GM10248 (cell line): ENCODE results near the gene HLX.
A peak's percentile ranks its signal among the peaks of the same experiment; 100 is the strongest.

ENCODE experiments used
- CTCF ChIA-PET: fragments of 300-600 bp; sonication (Branson Sonifier 250); formaldehyde crosslinking; extraction: SDS; loops from one replicate; lab custom pipeline; 2021; ENCODE audit warnings: antibody characterized with exemption; lab: Yijun Ruan, JAX
- POLR2A ChIA-PET: fragments of 350-650 bp; sonication (Branson Sonifier 250); formaldehyde crosslinking; extraction: SDS; loops from one replicate; lab custom pipeline; 2020; ENCODE audit warnings: antibody characterized with exemption; lab: Yijun Ruan, JAX
- DNase-seq: peaks from one replicate; pipeline ENCODE4 v3.0.0; 2012; ENCODE audit errors: extremely low spot score
- TF ChIP-seq, protein P1 (sequence below): IDR thresholded peaks from 2 replicates; pipeline ENCODE4 v1.5.1; 2012; ENCODE audit warnings: mild to moderate bottlenecking, low read depth; ENCODE audit errors: extremely low read depth, missing control alignments, control extremely low read depth

Gene HLX, protein sequence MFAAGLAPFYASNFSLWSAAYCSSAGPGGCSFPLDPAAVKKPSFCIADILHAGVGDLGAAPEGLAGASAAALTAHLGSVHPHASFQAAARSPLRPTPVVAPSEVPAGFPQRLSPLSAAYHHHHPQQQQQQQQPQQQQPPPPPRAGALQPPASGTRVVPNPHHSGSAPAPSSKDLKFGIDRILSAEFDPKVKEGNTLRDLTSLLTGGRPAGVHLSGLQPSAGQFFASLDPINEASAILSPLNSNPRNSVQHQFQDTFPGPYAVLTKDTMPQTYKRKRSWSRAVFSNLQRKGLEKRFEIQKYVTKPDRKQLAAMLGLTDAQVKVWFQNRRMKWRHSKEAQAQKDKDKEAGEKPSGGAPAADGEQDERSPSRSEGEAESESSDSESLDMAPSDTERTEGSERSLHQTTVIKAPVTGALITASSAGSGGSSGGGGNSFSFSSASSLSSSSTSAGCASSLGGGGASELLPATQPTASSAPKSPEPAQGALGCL

DNA sequence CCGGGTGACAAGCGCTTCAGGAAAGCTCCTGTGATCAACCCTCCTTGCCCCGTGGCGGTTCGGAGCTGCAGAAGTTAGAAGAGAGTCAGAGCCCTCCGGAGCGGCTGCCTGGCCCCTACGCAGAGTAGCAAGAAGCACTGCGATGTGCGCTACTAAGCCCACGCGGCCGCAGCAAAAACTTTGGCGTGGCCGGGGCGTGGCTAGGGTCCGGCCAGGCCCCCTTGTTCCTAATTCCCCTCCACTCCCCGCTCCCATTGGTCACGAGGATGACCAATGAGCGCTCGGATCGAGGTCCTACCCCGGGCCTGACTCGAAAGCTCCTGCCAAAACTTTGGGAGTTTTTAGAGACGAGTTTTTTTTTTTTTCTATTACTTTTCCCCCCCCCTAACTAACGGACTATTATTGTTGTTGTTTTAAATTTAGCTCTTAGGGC lies at the start of gene HLX:
Gene HLX (plus strand): TSS at position 368 of the 433 bp plus-strand sequence. CDS start 415 bp downstream, outside the sequence.
- POLR2A ChIA-PET, result no interaction called here
- CTCF ChIA-PET, result interaction anchor here (1.1 to 8.4 kb wide), 2 partner anchors 309 to 324 kb away, joined by 3 to 78 read pairs; no protein-coding TSS in a partner anchor
- peak; percentile 80 for DNase-seq
- TF ChIP-seq, protein P1, sequence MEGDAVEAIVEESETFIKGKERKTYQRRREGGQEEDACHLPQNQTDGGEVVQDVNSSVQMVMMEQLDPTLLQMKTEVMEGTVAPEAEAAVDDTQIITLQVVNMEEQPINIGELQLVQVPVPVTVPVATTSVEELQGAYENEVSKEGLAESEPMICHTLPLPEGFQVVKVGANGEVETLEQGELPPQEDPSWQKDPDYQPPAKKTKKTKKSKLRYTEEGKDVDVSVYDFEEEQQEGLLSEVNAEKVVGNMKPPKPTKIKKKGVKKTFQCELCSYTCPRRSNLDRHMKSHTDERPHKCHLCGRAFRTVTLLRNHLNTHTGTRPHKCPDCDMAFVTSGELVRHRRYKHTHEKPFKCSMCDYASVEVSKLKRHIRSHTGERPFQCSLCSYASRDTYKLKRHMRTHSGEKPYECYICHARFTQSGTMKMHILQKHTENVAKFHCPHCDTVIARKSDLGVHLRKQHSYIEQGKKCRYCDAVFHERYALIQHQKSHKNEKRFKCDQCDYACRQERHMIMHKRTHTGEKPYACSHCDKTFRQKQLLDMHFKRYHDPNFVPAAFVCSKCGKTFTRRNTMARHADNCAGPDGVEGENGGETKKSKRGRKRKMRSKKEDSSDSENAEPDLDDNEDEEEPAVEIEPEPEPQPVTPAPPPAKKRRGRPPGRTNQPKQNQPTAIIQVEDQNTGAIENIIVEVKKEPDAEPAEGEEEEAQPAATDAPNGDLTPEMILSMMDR, result no peak

DNA sequence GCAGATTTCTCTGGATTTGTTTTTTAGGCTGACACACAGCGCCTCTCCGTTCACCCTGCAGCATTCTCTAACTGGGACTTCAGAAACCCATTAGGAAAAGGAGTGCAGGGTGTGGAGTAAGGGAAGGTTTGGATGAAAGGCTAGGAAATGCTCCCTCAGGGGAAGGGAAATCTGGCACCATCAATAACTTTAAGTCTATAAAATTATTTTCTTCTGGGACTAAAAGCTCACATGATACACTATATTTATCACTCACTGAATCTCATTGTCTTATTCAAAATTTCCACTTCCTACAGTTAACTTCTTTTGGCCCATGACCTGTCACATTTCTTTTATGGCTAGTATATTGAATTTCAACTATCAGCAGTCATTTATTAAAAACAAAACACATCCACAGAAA lies 45.8 kb upstream of the HLX start:
- POLR2A ChIA-PET, result no interaction called here
- DNase-seq, result no peak
- CTCF ChIA-PET, result no interaction called here
- TF ChIP-seq, protein P1, result no peak

DNA sequence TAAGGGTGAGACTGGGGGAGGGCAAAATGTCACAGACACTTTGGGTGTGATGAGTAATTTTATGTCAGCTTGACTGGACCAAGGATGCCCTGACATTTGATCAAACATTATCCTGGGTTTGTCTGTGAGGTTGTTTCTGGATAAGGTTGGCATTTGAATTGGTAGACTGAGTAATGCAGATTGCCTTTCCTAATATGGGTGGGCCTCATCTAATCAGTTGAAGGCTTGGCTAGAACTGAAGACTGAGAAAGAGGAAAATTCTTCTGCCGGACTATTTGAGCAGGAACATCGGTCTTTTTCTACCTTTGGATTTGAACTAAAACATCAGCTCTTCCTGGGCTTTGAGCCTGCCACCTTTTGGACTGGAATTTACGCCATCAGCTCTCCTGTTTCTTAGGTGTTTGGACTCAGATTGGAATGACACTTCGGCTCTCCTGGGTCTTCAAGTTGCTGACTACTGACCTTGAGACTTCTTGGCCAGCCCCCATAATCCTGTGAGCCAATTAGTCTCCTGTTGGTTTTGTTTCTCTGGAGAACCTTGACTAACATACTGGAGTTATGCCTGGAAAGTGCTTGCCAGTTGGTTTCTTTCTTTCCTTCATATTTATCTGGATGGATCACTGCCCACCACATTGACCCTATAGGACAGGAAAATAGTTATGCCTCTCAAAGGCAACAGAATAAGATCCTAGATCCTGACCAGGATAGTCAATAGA lies 44.9 kb upstream of the HLX start:
- DNase-seq, result no peak
- ChIA-PET CTCF (no interaction called here), POLR2A (no interaction called here)
- TF ChIP-seq, protein P1, result no peak

DNA sequence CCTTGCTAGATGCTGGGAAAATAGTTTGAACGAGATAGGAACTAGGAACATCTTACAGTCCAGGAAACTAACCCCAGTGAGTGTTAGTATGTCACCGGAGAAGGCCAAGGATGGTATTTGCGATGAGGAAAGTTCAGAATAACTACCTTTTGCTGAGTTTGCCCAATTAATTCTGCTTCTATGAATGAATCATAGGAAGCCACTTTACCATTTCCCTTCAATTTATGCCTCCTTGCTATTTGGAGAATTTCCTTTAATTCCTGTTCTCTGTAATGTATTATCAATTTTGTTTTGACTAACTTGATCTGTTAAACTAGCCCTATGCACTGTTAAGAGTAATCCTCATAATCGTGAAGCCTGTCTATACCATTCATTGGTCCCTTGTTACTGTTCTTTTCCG lies 40.7 kb upstream of the HLX start:
- DNase-seq, result no peak
- POLR2A ChIA-PET, result no interaction called here
- CTCF ChIA-PET, result no interaction called here
- TF ChIP-seq, protein P1, result no peak

DNA sequence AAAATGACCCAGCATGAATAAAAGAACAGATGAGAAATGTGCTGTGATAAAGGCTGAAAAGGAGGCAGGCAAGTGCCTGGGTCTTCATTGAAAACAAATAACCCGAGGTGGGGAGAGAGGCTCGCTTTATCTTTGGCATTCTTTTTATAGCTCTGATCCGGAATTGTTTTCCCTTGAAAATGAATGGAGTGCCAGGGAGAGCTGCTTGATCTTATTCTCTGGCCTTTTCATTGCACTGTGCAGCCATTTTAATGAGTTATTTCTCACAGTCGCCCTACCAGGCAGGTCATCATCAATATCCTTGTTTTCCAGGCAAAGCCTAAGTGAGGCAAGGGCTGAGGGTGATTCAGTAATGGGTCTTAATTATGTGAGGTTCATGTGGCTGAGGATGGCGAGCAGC lies 39.8 kb upstream of the HLX start:
- TF ChIP-seq, protein P1, result no peak
- CTCF ChIA-PET, result no interaction called here
- POLR2A ChIA-PET, result no interaction called here
- DNase-seq, result no peak

DNA sequence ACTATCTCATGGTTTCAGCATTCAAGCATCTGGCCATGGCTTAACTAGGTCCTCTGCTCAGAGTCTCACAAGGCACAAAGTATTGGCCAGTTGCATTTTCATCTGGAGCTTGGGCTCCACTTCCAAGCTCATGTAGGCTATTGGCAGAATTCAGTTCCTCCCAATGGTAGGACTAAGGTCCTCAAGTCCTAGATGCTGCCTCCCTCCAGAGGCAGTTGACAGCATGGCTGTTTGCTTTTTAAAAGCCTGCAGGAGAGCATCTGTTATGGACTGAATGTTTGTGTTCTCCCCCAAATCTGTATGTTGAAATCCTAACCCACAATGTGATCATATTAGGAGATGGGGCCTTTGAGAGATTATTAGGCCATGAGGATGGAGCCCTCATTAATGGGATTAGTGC lies 38.0 kb upstream of the HLX start:
- ChIA-PET CTCF (interaction anchor here (1.1 to 1.2 kb wide), 2 partner anchors 16 to 31 kb away, joined by 3 read pairs; no protein-coding TSS in a partner anchor), POLR2A (no interaction called here)
- TF ChIP-seq, protein P1, result no peak
- DNase-seq, result no peak
